ENCODE measurements around the gene NECAB2. TPM values are rescaled to one million over a fixed set of nuclear protein-coding genes. Genes with fewer than 3 reads are reported as not detected.

Gene NECAB2
- total RNA-seq, 2 experiments from 2014 or later = not detected

GRCh38 chr16:83959656-83960434 is 8.2 kb upstream of the NECAB2 start:
- Mint-ChIP-seq H3K4me1 (no peaks in the 10 kb centered on the region), H3K27ac (no peak overlapping the region), H3K9me3 (no peaks in the 10 kb centered on the region), H3K27me3 (no peaks in the 10 kb centered on the region), H3K36me3 (ENCODE audit: low read depth) (no peaks in the 10 kb centered on the region), H3K4me3 (no peak overlapping the region)
- no peak for DNase-seq
- ChIA-PET POLR2A (no interaction called here), CTCF (no interaction called here)

- Mint-ChIP-seq H3K4me3 (no peak overlapping the region), H3K4me1 (no peaks in the 10 kb centered on the region), H3K27ac (no peak overlapping the region), H3K36me3 (ENCODE audit: low read depth) (no peaks in the 10 kb centered on the region), H3K9me3 (no peaks in the 10 kb centered on the region), H3K27me3 (no peaks in the 10 kb centered on the region)
- ChIA-PET POLR2A (no interaction called here), CTCF (no interaction called here)
- no peak for DNase-seq
These were observed 7.4 kb upstream of the NECAB2 start for GRCh38 chr16:83960521-83961249.

GRCh38 chr16:83961591-83961990 is 6.5 kb upstream of the NECAB2 start:
- POLR2A ChIA-PET = no interaction called here
- Mint-ChIP-seq H3K4me1 (no peaks in the 10 kb centered on the region), H3K4me3 (no peak overlapping the region), H3K36me3 (ENCODE audit: low read depth) (no peaks in the 10 kb centered on the region), H3K27ac (no peak overlapping the region), H3K9me3 (no peaks in the 10 kb centered on the region), H3K27me3 (no peaks in the 10 kb centered on the region)
- DNase-seq = no peak
- CTCF ChIA-PET = no interaction called here

- ChIA-PET POLR2A (no interaction called here), CTCF (interaction anchor here (1.5 to 1.9 kb wide), 2 partner anchors 10 to 100 kb away, joined by 4 read pairs; no protein-coding TSS in a partner anchor)
- Mint-ChIP-seq H3K27me3 (peaks cover 3% of the 10 kb centered on the region), H3K4me1 (peaks cover 2% of the 10 kb centered on the region), H3K4me3 (no peak overlapping the region), H3K36me3 (ENCODE audit: low read depth) (no peaks in the 10 kb centered on the region), H3K9me3 (no peaks in the 10 kb centered on the region), H3K27ac (no peak overlapping the region)
- no peak for DNase-seq
These were observed 4.5 kb upstream of the NECAB2 start for GRCh38 chr16:83963277-83964119.

- no peak overlapping the region for H3K27ac Mint-ChIP-seq
- no peak for DNase-seq
- ChIA-PET CTCF (interaction anchor here (1.4 to 1.5 kb wide), 2 partner anchors 99 to 101 kb away, joined by 3 to 4 read pairs; no protein-coding TSS in a partner anchor), POLR2A (no interaction called here)
- no peaks in the 10 kb centered on the region for H3K9me3 Mint-ChIP-seq
- peaks cover 2% of the 10 kb centered on the region for H3K4me1 Mint-ChIP-seq
- no peak overlapping the region for H3K4me3 Mint-ChIP-seq
- H3K27me3 Mint-ChIP-seq = peaks cover 10% of the 10 kb centered on the region
- H3K36me3 Mint-ChIP-seq (ENCODE audit: low read depth) = no peaks in the 10 kb centered on the region
These were observed 3.2 kb upstream of the NECAB2 start for GRCh38 chr16:83964684-83965443.

GRCh38 chr16:83965444-83966152 is 2.4 kb upstream of the NECAB2 start:
- H3K27ac Mint-ChIP-seq = no peak overlapping the region
- H3K4me3 Mint-ChIP-seq = no peak overlapping the region
- no peaks in the 10 kb centered on the region for H3K9me3 Mint-ChIP-seq

GRCh38 chr16:83966153-83966696 is 1.8 kb upstream of the NECAB2 start:
- no peak for DNase-seq
- Mint-ChIP-seq H3K4me3 (no peak overlapping the region), H3K27ac (no peak overlapping the region), H3K9me3 (no peaks in the 10 kb centered on the region), H3K4me1 (peaks cover 2% of the 10 kb centered on the region), H3K27me3 (peaks cover 13% of the 10 kb centered on the region), H3K36me3 (ENCODE audit: low read depth) (no peaks in the 10 kb centered on the region)
- POLR2A ChIA-PET = no interaction called here
- CTCF ChIA-PET = interaction anchor here (1.4 kb wide), 1 partner anchor 100 kb away, joined by 3 read pairs; no protein-coding TSS in a partner anchor

More at GRCh38 chr16:83965444-83966152, 2.4 kb upstream of the NECAB2 start:
- Mint-ChIP-seq H3K36me3 (ENCODE audit: low read depth) (no peaks in the 10 kb centered on the region), H3K4me1 (peaks cover 2% of the 10 kb centered on the region), H3K27me3 (peaks cover 13% of the 10 kb centered on the region)
- CTCF ChIA-PET = interaction anchor here (1.4 to 1.5 kb wide), 2 partner anchors 98 to 100 kb away, joined by 3 to 4 read pairs; no protein-coding TSS in a partner anchor
- POLR2A ChIA-PET = no interaction called here
- DNase-seq = no peak

- no peak overlapping the region for H3K4me3 Mint-ChIP-seq
- peaks cover 2% of the 10 kb centered on the region for H3K4me1 Mint-ChIP-seq
- H3K9me3 Mint-ChIP-seq = no peaks in the 10 kb centered on the region
- H3K27ac Mint-ChIP-seq = no peak overlapping the region
- H3K36me3 Mint-ChIP-seq (ENCODE audit: low read depth) = no peaks in the 10 kb centered on the region
- DNase-seq = no peak
- H3K27me3 Mint-ChIP-seq = peaks cover 13% of the 10 kb centered on the region
- ChIA-PET CTCF (interaction anchor here (0.5 to 0.6 kb wide), 2 partner anchors 386 to 1704 kb away, joined by 3 to 7 read pairs; no protein-coding TSS in a partner anchor), POLR2A (no interaction called here)
These were observed 953 bp upstream of the NECAB2 start for GRCh38 chr16:83967091-83967490.

GRCh38 chr16:83968306-83968851 is 335 bp downstream of the NECAB2 start:
- Mint-ChIP-seq H3K27me3 (peaks cover 13% of the 10 kb centered on the region), H3K9me3 (no peaks in the 10 kb centered on the region), H3K27ac (no peak overlapping the region), H3K36me3 (ENCODE audit: low read depth) (no peaks in the 10 kb centered on the region), H3K4me1 (peaks cover 2% of the 10 kb centered on the region), H3K4me3 (no peak overlapping the region)
- POLR2A ChIA-PET = no interaction called here
- no peak for DNase-seq
- CTCF ChIA-PET = no interaction called here

GRCh38 chr16:83968891-83969649 is 1.0 kb downstream of the NECAB2 start:
- DNase-seq = no peak
- no peaks in the 10 kb centered on the region for H3K36me3 Mint-ChIP-seq (ENCODE audit: low read depth)
- no peak overlapping the region for H3K4me3 Mint-ChIP-seq
- no peak overlapping the region for H3K27ac Mint-ChIP-seq
- ChIA-PET POLR2A (no interaction called here), CTCF (interaction anchor here (1.7 kb wide), 1 partner anchor 218 kb away, joined by 5 read pairs; the partner anchor contains the start of gene TAF1C)
- H3K9me3 Mint-ChIP-seq = no peaks in the 10 kb centered on the region
- peaks cover 13% of the 10 kb centered on the region for H3K27me3 Mint-ChIP-seq
- peaks cover 2% of the 10 kb centered on the region for H3K4me1 Mint-ChIP-seq

Measured in activated CD4-positive, alpha-beta memory T cell treated with anti-CD3 and anti-CD28 coated beads, Interleukin-2, amount 10 ng/mL, durations not matched to agents 7 days and 5 days (primary cell).